22Rv1 (cell line): ENCODE measurements around the gene FRS3.

Source experiments
- CTCF ChIP-seq: fragments of 450-650 bp; IDR thresholded peaks from 2 replicates; pipeline ENCODE4 v1.5.1; 2017; ENCODE audit warnings: mild to moderate bottlenecking
- ZFX ChIP-seq: fragments of 450-650 bp; IDR thresholded peaks from 2 replicates; pipeline ENCODE4 v1.6.1; 2017; ENCODE audit warnings: antibody characterized with exemption, borderline replicate concordance

DNA sequence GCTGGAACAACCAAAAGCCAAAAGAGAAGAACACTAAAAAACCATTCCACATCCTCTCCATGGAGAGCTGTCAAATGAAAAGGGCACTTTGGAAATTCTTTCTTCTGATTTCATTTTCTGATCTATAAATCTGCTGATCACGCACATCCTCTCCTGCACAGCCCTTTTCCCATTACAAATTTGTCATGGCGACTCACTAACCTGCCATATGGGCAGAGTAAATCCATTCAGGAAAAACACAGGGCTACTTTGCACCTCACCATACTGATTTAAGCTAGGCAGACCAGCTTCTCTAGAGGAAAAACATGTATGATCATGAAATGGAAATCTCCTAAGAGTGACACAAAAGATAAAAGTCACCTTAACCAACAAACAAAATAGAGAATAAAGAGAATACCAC lies 33.8 kb upstream of the FRS3 start:
- TF ChIP-seq CTCF, result no peak
- TF ChIP-seq ZFX, result no peak
